ENCODE measurements around the gene MUSTN1.

- TF ChIP-seq EZH2 (IDR thresholded peaks at IDR 0.05; ENCODE audit: insufficient read depth, poor library complexity, severe bottlenecking) (no peak), EZH2phosphoT487 (IDR thresholded peaks at IDR 0.05; ENCODE audit: insufficient read depth, low read depth) (no peak)
These were observed 3.1 kb downstream of the MUSTN1 start for GRCh38 chr3:52831500-52832301.
